Fibroblast of villous mesenchyme (primary cell): ENCODE data around the gene UQCC5. TPM values are rescaled to one million over a fixed set of nuclear protein-coding genes. Genes with fewer than 3 reads are reported as not detected.
A peak's percentile ranks its signal among the peaks of the same experiment; 100 is the strongest.
"Not testable (repeated sequence)": the region's sequence is repeated elsewhere in the genome, so short reads cannot be mapped to it uniquely, and the experiment has no call there.

Source experiments
- DNase-seq: peaks from one replicate; pipeline ENCODE4 v3.0.0-alpha.2; 2010; ENCODE audit warnings: low read depth
- H3K4me3 ChIP-seq: 2 replicates; pipeline ENCODE4 v1.5.1; 2011; ENCODE audit warnings: low read depth, mild to moderate bottlenecking, low read length
- CTCF ChIP-seq: IDR thresholded peaks from 2 replicates; pipeline ENCODE4 v1.5.1; 2012; ENCODE audit warnings: low read depth, mild to moderate bottlenecking, low read length; ENCODE audit not compliant: insufficient read depth
- total RNA-seq: library from RNA; depleted of rRNA; stranded (reverse); fragments of >200 nt; gene quantifications from 2 replicates; pipeline ENCODE4 v1.2.3, GENCODE V29; 2012

Gene UQCC5
- total RNA-seq, 1 donor, result 17.7 TPM

GRCh38 chr3:52524258-52524751, 12.1 kb upstream of the UQCC5 start:
- TF ChIP-seq CTCF, result no peak
- DNase-seq, result no peak
- H3K4me3 ChIP-seq, result no peak overlapping the region

GRCh38 chr3:52524752-52525679, 11.4 kb upstream of the UQCC5 start:
- DNase-seq, result peak; percentile 38
- H3K4me3 ChIP-seq, result no peak overlapping the region
- no peak for TF ChIP-seq CTCF

DNA sequence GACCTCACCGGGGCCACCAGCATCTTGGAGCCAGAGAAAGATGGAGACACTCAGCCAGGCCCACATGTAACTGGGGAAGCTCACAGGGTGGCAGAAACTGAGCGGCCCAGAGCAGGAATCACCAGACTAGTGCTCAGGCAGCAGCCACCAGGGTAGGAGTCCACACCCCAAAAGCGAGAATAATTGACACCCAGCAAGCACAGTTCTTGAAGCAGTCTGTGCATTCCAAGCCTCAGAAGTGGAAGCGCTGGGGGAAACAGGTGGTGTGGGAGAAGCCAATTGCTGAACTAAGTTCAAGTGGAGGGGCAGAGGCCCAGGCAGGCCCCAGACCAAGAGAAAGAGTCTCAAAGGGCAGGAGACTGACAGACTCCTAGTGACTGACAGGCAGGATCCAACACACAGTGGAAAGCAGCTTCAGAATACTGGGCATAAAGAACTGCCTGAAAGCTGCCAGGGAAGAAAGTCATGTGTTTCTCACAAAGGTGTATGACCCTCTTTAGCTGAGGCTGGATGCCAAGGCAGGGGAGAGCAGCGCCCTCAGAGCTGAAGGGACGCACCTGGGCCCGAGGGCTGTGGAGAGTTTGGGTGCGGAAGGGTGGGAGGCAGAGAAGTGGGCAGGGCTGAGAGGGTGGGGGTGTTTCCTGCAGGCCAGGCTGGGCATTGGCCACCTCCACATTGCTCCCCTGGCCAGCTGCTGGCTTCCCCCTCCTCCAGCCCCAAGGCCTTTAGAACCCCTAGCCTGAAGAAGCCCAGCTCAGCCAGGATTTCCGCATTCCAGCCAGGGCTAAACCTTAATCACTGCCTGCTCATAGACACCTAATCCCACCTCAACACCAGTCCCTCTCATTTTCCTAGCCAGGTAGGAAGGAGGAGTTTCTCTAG, 10.5 kb upstream of the UQCC5 start:
- no peak for DNase-seq
- H3K4me3 ChIP-seq, result no peak overlapping the region
- TF ChIP-seq CTCF, result no peak

GRCh38 chr3:52526671-52527038, 9.8 kb upstream of the UQCC5 start:
- DNase-seq, H3K4me3 ChIP-seq: not testable (repeated sequence)

DNA sequence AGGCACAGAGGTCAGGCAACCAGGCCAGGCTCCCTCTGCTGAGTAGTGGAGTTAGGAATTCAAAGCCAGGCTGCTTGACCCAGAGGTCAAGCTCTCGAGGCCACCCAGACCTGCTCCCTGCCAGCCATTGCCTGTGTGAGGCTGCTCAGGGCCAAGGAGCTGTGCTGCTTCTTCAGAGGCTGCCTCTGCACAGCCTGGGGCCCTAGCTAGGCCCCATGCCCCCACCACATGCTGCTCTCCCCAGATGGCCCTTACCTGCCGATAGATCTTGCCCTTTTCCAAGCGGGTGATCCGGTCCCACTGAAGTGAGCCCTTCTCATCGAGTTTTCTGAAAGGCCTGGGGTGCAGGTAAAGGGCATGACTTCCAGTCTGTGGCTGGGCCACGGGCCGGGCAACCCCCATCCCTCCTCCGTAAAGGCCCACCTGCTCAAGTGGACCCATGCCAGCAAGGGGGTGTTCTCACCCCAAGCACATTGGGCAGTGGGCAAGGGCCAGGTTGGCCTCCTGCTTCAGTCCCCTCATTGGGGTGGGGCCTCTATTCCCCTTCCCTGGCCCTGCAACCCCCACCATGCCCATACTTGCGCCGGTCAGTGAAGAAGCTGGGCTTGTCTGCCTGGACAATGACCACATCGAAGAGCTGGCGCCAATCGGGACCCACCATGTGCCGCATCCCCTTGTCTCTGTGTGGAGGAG, 9.2 kb upstream of the UQCC5 start:
- peak; percentile 65 for DNase-seq
- H3K4me3 ChIP-seq, result no peak overlapping the region
- no peak for TF ChIP-seq CTCF

DNA sequence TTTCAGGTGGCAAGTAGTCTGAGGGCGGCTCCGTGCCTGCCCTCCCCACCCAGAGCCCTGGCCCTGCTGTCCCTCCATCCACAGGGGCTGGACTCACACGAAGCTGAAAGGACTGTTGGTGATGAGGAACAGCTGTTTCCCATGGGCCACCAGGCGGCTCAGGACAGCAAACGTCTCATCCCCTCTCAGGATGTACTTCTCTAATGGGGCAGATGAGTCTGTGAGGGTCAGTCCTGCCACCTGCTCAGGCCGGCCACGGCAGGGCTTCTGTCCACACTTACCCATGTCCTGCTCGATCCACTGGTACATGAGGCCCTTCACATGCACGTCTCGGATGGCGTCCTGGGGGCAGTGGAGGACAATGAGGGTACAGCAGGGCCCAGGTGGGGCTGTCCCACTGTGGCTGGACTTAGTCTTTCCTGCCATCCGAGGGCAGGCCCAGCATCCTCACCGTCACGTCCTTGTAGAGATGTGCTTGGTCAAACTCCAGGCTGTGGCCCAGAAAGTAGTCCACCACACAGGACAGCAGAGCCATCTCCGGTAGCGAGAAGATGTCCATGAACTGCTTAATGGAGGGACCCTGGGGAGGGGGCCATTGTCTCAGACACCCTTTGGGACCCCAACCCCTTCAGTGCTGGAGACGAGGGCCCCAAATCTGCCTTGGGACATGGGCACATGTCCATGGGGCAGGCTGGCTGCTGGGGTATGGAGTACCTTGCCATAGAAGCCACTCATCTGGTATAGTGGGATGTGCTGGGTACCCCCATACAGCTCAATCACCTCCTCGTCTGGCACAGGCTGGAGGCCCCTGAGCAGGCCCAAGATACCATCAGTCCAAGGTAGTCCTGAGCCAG, 8.4 kb upstream of the UQCC5 start:
- no peak for TF ChIP-seq CTCF
- H3K4me3 ChIP-seq, result no peak overlapping the region
- no peak for DNase-seq
